GM12865 (cell line): Measurements from ENCODE around the gene ERO1A.

Experiments used
- DNase-seq: peaks from one replicate; pipeline ENCODE4 v3.0.0; 2010; ENCODE audit warnings: low read depth
- H3K4me3 ChIP-seq: 2 replicates; pipeline ENCODE4 v1.5.1; 2011; ENCODE audit warnings: mild to moderate bottlenecking, low read depth, low read length, control low read depth
- CTCF ChIP-seq: IDR thresholded peaks from 2 replicates; pipeline ENCODE4 v1.5.1; 2011; ENCODE audit warnings: low read length, control low read depth, low read depth, inconsistent platforms; ENCODE audit not compliant: insufficient read depth; ENCODE audit errors: missing control alignments

ERO1A gene

GRCh38 chr14:52695481-52696091, at the start of gene ERO1A:
Gene ERO1A, minus strand, starts transcription at chr14:52695558. Its CDS starts 77 bp downstream, at chr14:52695481.
- TF ChIP-seq CTCF: no peak
- peak within 1 kb of the TSS; percentile 78 for H3K4me3 ChIP-seq
- peak; percentile 83 for DNase-seq

GRCh38 chr14:52741865-52742264, 46.5 kb upstream of the ERO1A start:
- TF ChIP-seq CTCF: no peak
- peak; percentile 6 for DNase-seq
- peak overlapping the region; percentile 30 for H3K4me3 ChIP-seq

GRCh38 chr14:52740751-52741150, 45.4 kb upstream of the ERO1A start:
- no peak for TF ChIP-seq CTCF
- no peak overlapping the region for H3K4me3 ChIP-seq
- DNase-seq: no peak

GRCh38 chr14:52738409-52738808, 43.1 kb upstream of the ERO1A start:
- no peak for DNase-seq
- H3K4me3 ChIP-seq: no peak overlapping the region
- TF ChIP-seq CTCF: no peak

GRCh38 chr14:52735921-52736489, 40.6 kb upstream of the ERO1A start:
- H3K4me3 ChIP-seq: no peak overlapping the region
- no peak for TF ChIP-seq CTCF
- DNase-seq: no peak

GRCh38 chr14:52733824-52734223, 38.5 kb upstream of the ERO1A start:
- no peak overlapping the region for H3K4me3 ChIP-seq
- TF ChIP-seq CTCF: no peak
- DNase-seq: no peak

GRCh38 chr14:52730709-52731111, 35.4 kb upstream of the ERO1A start:
- TF ChIP-seq CTCF: no peak
- H3K4me3 ChIP-seq: peak overlapping the region; percentile 99
- DNase-seq: no peak
